Activated naive CD4-positive, alpha-beta T cell (primary cell): Measurements from ENCODE around the gene LUC7L.

Experiments
- DNase-seq, 4 experiments: peaks; one replicate each; lab custom pipeline; 2025; lab: John Stamatoyannopoulos, UW

The LUC7L gene

GRCh38 chr16:143047-143446, 86.2 kb downstream of the LUC7L start:
- DNase-seq, result no peak

DNA sequence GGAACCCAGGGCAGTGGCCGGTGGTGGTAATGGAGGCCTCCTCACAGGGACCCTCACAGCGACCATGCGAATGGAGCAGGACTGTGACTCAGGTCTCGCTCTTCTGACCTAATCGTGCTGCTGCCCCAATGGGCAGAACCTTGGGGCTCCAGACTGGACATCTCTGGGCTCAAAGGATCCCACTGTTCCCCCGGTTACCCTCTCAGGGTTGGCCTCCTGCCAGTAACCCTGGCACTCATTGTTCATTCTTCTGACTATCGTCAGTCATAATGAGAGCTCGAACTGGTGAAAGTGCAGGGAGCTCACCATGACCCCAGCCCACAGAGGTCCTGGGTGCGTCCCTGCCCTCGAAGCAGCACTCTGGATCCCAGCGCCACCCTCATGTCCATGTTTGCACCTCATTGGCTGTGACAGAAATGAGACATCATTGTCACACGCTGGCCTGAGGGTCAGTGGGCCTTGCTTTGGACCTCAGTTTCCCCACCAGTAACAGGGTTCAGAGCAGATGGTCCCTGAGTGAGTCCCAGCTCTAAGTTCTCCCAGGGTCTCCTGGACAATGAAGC, 86.8 kb downstream of the LUC7L start:
- DNase-seq, result no peak

GRCh38 chr16:140175-140857, 88.9 kb downstream of the LUC7L start:
- DNase-seq, result no peak
